Mononuclear cell (primary cell): ENCODE data around the gene CCDC190. TPM values are rescaled to one million over a fixed set of nuclear protein-coding genes. Genes with fewer than 3 reads are reported as not detected.

ENCODE experiments used
- H3K27me3 ChIP-seq: 2 replicates; pipeline ENCODE4 v1.6.0; 2011; ENCODE audit warnings: low read length, control low read depth; ENCODE audit not compliant: insufficient read depth
- H3K4me1 ChIP-seq: 2 replicates; pipeline ENCODE4 v1.5.1; 2011; ENCODE audit warnings: mild to moderate bottlenecking, low read length, control low read depth; ENCODE audit not compliant: insufficient read depth
- H3K4me3 ChIP-seq: 2 replicates; pipeline ENCODE4 v1.5.1; 2011; ENCODE audit warnings: mild to moderate bottlenecking, low read length, moderate library complexity
- H3K9me3 ChIP-seq: 2 replicates; pipeline ENCODE4 v1.5.1; 2011; ENCODE audit warnings: low read depth, mild to moderate bottlenecking, control low read depth, low read length
- total RNA-seq: library from RNA; depleted of rRNA; stranded (reverse); fragments of >200 nt; gene quantifications from one replicate; pipeline ENCODE4 v1.2.3, GENCODE V29; 2012

Gene CCDC190
- total RNA-seq, 1 donor: not detected

DNA sequence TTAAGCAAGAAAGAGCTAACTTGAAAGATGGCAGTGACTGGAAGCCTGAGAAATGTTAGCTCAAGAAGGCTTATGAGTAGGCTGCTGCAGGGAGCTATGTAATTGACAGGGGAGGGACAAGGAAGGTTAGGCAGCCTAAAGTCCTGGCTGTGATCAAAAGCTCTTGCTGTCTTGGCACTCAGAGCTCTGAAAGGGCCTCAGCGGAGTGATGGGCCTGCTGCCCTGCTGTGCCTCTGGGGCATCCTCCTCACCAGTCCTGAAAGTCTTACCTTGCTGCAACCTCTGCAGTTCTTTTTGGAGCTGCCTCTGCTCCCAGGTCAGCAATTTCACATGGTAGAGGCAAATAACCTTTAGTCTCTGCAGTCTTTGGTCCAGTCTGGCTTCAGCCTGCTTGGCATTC, 1.8 kb downstream of the CCDC190 start:
- H3K27me3 ChIP-seq: no peaks in the 10 kb centered on the region
- no peaks in the 10 kb centered on the region for H3K4me1 ChIP-seq
- H3K4me3 ChIP-seq: no peak overlapping the region
- no peaks in the 10 kb centered on the region for H3K9me3 ChIP-seq

DNA sequence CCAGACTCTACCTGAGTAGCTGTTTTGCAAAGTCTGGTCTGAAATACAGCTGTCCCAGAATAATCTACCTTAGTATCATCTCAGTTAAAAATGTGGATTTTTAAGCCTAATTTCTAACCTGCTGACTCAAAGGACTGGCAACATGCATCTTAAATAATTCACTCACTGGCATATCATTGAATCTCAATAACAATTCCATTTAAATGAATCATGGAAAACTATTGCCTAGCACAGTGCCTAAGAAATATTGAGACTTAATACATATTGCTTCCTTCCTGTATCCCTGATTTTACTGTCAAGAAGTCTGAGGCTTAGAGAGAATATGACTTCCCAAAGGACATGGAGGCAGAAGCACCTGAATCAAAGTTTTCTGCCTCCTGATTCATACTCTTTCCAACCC, 3.1 kb downstream of the CCDC190 start:
- no peak overlapping the region for H3K4me3 ChIP-seq
- no peaks in the 10 kb centered on the region for H3K9me3 ChIP-seq
- H3K27me3 ChIP-seq: no peaks in the 10 kb centered on the region
- no peaks in the 10 kb centered on the region for H3K4me1 ChIP-seq

DNA sequence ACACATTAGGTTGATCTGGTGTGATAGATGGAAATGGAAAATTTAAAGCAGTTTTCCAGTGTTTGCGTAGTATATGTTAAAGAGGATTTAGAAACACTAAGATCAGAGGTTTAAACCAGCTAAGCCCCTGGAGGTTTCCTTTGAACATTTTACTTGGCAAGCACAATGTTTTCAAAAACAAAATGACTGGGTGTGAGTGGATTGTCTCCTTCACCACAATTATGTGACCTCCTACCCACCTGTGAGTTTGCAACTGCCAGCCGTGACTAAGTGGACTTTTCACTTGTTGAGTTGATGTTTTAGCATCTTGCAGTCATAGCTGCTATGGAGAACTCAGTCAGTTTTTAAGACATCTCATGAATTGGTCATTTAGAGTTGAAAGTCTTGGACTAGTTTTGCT, 4.7 kb downstream of the CCDC190 start:
- Histone ChIP-seq H3K4me1 (no peaks in the 10 kb centered on the region), H3K27me3 (no peaks in the 10 kb centered on the region), H3K9me3 (no peaks in the 10 kb centered on the region), H3K4me3 (no peak overlapping the region)

DNA sequence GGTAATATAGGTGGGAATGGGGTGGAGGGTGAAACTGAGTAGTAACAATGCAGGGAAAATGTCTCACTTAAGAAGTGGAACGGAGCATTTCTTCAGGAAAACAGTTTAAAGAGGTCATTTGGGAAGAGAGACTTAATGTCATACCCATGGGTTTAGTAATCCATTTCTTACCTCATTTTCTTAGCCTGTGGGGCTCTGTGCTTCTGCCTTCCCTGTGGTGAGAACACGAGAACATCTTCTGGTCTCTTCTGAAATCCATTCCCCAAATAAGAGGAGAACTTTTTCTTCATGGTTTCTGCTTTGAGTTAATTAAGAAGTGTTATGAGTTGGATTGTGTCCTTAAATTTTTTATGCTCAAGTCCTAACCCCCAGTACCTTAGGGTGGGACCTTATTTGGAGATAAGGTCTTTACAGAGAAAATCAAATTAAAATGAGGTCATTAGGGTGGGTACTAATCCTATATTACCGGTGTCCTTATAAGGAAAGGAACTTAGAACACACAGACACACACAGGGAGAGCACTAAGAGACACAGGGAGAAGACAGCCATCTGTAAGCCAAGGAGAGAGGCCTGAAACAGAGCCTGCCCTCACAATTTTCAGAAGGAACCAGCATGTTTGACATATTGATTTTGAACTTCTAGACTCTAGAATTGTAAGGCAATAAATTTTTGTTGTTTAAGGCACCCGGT, 5.4 kb downstream of the CCDC190 start:
- H3K9me3 ChIP-seq: no peaks in the 10 kb centered on the region
- no peaks in the 10 kb centered on the region for H3K27me3 ChIP-seq
- H3K4me1 ChIP-seq: no peaks in the 10 kb centered on the region
- H3K4me3 ChIP-seq: no peak overlapping the region

DNA sequence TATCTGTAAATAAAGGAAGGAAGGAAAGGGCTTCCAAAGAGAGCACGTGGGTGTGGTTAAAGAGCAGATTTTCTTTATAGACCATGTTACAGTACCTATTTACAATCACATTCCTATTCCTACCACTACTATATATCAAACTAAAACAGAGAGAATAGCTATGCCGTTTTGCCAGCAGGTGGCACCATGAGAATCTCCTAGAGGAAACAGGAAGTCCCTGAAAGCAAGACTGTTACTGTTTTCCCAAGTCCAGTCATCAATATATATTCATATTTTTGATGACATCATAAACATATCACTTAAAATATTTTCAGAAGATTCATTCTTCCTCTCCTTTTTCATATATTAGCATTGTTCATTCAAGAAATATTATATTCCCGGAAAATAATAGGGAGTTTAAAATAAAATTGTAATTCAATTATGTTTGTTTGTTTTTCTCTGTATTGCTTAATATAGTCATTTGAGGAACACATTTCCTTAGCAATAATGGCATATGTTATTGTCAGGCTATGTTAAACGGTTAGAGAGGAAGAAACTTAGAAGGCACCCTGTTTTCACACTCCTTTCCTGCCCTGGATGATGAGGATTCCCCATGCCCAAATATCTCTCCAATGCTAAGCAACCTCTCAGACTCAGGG, 6.6 kb downstream of the CCDC190 start:
- Histone ChIP-seq H3K4me1 (no peaks in the 10 kb centered on the region), H3K9me3 (no peaks in the 10 kb centered on the region), H3K27me3 (peaks cover 3% of the 10 kb centered on the region), H3K4me3 (no peak overlapping the region)

DNA sequence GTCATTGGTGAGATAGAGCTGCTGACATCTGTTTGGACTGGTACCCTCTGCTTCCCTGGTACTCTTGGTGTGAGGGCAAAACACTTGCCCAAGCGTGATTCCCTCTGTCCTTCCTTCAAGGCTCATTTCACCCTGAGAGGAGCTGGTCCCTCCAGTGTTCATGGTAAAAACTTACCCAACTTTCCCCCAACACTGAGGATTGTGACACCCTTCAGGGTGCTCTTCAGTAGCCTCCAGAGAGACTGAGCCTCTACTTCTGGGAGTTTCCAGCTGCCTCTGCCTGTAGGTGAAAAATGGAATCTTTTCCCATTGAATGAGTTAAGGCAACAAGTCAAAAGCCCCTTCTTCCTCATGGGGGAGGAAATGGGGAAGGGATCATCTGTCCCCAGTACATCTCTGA, 9.6 kb downstream of the CCDC190 start:
- H3K4me3 ChIP-seq: no peak overlapping the region
- peaks cover 6% of the 10 kb centered on the region for H3K27me3 ChIP-seq

DNA sequence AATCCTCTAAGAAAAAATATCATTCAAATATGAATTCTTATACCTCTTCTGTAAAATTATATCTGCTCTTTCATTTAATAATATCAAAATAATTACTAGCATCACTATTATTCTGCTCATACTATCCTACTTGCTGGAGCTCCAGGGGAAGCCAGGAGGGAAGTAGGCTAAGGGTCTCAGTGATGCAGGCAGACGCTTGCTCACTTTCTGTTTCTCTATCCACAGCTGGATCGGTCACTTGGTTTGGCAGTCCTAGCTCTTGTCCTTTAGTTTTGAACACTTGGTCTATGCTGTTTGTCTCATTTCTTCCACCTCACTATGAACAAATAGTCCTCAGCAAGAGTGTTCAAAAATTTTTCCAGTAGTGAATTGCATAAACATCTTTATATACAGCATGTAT, 11.3 kb downstream of the CCDC190 start:
- Histone ChIP-seq H3K4me3 (no peak overlapping the region), H3K27me3 (peaks cover 6% of the 10 kb centered on the region), H3K9me3 (no peaks in the 10 kb centered on the region), H3K4me1 (no peaks in the 10 kb centered on the region)

More for the DNA sequence above, 9.6 kb downstream of the CCDC190 start:
- Histone ChIP-seq H3K4me1 (no peaks in the 10 kb centered on the region), H3K9me3 (no peaks in the 10 kb centered on the region)

DNA sequence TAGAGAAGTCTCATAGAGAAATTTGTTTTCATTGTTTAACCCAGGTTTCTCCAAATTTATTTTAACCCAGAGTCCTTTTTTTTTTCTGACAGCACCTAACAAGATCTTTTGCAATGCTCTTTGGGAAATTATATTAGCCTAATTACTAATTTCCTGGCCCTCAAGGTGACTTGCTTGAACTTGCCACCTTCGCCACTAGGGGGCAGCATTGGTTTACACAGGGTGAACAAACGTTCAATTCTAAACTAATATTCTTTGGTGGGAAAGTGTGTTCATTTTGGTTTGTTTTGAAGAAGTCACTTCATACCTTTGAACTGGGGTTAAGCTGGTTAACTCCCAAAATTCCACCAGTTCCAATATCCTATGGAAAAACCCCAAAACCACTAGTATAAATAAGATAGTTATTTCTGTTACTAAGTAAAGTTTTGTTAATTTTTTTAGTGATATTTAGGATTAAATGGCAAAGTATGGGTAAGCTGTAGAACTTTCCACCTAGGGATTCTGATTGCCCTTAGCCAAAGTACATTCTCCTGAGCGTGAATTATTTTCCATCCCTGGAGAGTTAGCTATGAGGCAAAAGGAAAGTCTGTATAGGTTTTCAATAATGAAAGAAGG, 13.0 kb downstream of the CCDC190 start:
- Histone ChIP-seq H3K9me3 (no peaks in the 10 kb centered on the region), H3K4me1 (no peaks in the 10 kb centered on the region), H3K4me3 (no peak overlapping the region), H3K27me3 (peaks cover 6% of the 10 kb centered on the region)

DNA sequence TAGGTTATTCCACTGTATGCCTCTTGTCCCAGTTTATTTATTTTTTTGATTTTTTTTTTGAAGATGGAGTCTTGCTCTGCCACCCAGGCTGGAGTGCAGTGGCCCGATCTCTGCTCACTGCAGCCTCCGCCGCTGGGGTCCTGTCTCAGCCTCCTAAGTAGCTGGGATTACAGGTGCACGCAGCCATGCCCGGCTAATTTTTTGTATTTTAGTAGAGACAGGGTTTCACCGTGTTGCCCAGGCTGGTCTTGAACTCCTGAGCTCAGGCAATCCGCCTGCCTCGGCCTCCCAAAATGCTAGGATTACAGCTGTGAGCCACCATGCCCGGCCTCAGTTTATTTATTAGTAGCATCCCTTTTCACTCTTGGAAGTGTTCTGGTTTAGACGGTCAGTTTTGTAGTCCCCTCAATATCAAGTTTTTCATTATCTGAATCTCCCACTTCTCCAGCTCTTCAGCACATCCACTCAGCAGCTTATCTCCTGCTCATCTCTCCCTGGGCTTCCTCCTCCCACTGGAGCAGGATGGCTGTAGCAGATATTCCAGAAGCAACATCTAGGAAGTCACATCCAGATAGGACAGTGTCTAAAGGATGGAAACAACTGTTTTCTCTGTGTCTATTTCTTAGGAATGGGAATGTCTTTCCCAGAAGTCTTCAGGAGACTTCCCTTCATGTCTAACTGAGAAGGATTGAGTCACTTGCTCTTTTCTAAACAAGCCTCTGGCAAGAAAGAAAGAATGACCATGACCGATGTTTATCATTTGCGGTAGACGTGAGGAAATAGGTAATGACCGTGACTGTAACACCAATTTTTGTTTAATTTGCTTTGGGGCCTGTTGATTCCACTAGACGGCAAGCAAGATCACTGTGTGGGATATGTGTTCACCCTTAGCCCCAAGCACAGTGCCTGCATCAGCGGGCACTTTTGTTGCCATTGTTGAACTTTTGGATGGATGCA, 14.4 kb downstream of the CCDC190 start:
- no peaks in the 10 kb centered on the region for H3K4me1 ChIP-seq
- H3K27me3 ChIP-seq: peaks cover 6% of the 10 kb centered on the region
- H3K9me3 ChIP-seq: no peaks in the 10 kb centered on the region
- H3K4me3 ChIP-seq: no peak overlapping the region

DNA sequence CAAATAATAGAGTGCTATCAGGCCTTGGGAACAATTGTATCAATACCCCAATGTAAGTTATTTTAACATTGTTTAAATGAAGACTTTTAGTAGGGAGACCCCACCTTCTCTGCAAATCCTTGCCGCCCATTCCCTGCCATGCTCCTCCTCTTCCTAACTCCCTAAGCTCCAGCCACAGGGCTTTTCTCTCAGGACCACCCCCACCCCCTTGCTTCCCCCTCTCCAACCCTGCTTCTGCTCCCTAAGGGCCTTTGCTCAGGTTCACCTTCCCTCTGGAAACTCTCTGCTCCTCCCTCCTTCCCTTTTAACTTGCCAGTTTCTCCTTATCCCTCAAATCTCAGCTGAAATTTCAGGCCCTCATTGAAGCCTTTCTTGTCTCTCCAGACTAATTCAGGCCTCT, 16.8 kb downstream of the CCDC190 start:
- H3K27me3 ChIP-seq: peaks cover 3% of the 10 kb centered on the region
- H3K4me3 ChIP-seq: no peak overlapping the region
- H3K9me3 ChIP-seq: no peaks in the 10 kb centered on the region
- H3K4me1 ChIP-seq: no peaks in the 10 kb centered on the region

DNA sequence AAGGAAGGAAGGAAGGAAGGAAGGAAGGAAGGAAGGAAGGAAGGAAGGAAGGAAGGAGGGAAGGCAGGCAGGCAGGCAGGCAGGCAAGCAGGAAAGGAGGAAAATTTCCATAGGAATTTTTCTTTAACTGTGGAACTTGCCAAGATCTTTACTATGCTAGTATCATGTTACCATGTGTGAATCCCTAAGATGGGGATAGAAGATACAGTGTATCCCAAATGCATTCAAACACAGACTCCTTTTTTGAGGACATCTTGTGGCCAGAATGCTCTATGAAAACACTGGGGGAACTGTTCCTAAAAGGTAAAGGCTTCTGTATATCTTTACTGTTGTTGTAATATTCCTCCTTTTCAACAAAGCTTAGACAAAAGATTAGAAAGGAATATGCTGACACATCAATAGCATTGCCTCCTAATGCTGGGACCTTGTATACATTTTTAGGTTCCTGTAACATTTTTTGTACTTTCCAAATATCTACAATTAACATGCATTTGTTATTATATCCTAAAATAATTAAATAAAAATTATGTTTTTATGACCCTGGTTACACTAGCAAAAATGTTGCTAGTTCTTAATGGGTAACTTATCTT, 20.6 kb downstream of the CCDC190 start:
- H3K27me3 ChIP-seq: no peaks in the 10 kb centered on the region
- no peak overlapping the region for H3K4me3 ChIP-seq
- peaks cover 4% of the 10 kb centered on the region for H3K9me3 ChIP-seq
- no peaks in the 10 kb centered on the region for H3K4me1 ChIP-seq

DNA sequence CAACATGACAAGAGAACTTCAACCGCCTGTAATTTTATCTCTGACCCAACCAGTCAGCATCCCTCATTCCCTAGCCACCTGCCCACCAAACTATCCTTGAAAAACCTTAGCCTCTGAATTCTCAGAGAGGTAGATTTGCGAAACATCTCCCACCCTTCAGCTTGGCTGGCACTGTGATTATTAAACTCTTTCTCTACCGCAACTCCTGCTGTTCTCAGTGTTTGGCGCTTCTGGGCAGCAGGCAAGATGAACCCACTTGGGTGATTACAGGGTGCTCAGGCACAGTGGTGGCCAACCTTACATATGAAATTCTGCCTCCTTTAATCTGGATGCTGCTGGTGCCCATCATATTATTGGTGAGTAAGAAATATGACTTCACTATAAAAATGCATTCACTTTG, 22.1 kb downstream of the CCDC190 start:
- Histone ChIP-seq H3K27me3 (no peaks in the 10 kb centered on the region), H3K4me1 (no peaks in the 10 kb centered on the region), H3K9me3 (peaks cover 4% of the 10 kb centered on the region), H3K4me3 (no peak overlapping the region)

DNA sequence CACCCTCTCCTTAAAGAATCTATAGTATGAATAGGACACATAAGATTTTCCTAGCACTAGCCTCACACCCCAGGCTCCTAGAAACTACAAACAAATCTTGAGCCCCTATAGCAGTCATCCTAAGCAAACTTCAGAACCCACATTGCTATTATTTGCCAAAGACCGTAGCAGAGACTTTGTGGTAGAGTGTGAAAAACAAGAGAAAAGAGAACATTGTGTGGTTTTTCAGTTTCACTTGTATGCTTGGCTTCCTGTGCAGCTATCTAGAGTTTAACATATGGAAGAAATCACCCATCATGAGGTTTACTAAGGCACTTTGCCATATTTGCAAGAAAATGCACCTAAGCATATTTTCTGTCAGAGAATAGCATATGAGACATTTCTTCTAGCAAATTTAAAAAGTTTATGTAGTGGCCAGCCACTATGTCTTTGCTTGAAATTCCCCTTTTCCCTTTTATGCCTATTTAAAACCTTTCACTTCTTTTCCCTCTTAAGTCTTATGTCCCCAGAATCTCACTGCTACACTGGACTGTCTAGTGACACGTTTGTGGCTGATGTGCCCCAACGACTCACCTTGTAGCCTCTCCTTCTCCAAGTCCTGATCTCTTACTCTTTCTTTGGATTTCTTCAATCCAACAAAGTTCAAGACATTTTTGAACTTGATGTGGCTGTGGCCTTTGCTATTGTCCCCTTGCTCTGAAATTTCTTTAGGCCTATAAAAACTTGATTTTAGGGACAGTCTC, 25.6 kb downstream of the CCDC190 start:
- Histone ChIP-seq H3K9me3 (peaks cover 4% of the 10 kb centered on the region), H3K27me3 (no peaks in the 10 kb centered on the region), H3K4me1 (no peaks in the 10 kb centered on the region), H3K4me3 (no peak overlapping the region)

DNA sequence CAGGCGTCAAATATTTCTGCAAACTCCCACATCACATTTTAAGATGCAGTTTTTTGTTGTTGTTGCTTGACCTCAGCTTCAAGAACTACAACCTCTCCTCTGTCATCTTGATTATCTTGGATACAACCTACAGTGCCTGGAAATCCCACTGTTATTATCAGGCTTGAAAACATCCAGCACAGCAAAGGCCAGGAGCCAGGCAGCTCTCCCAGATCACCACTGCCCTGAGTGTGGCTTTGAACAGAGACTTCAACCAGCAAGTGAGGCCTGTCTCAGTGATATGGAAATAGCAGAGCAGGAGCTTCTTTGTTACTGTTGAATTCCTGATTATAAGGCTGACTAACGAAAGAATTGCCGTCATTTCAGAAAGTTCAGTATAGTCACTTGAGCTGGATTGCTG, 28.5 kb downstream of the CCDC190 start:
- Histone ChIP-seq H3K27me3 (peaks cover 6% of the 10 kb centered on the region), H3K4me1 (no peaks in the 10 kb centered on the region), H3K9me3 (no peaks in the 10 kb centered on the region), H3K4me3 (no peak overlapping the region)
